Heart right ventricle (tissue), 16 donors: Measurements from ENCODE around the gene JAGN1. TPM values are rescaled to one million over a fixed set of nuclear protein-coding genes. Genes with fewer than 3 reads are reported as not detected.
"Not testable (repeated sequence)": the region's sequence is repeated elsewhere in the genome, so short reads cannot be mapped to it uniquely, and the experiment has no call there.

ENCODE experiments used
- ATAC-seq, 8 donors: fragments of 200-7000 bp; cut with Tn5 transposase; one replicate each; pipeline ENCODE4 v1.9.1; 2020; ENCODE audit warnings: mild to moderate bottlenecking in 8 of 8, moderate library complexity in 8 of 8, moderate number of reproducible peaks in 1 of 8
- DNase-seq, 2 donors: peaks; one replicate each; pipeline ENCODE4 v3.0.0-alpha.2; 2020
- H3K27ac ChIP-seq, 10 donors: fragments of 200-600 bp; sonication (generic) in 2 of 10; one replicate each; pipeline versions ENCODE4 v1.5.0 to v1.8.0; 2020 to 2022; ENCODE audit warnings: mild to moderate bottlenecking in 3 of 10
- H3K27me3 ChIP-seq, 7 donors: fragments of 200-600 bp; one replicate each; pipeline ENCODE4 v1.8.0; 2021 to 2022; ENCODE audit warnings: mild to moderate bottlenecking in 2 of 7
- H3K36me3 ChIP-seq, 9 donors: fragments of 200-600 bp; sonication (generic) in 1 of 9; one replicate each; pipeline versions ENCODE4 v1.5.0 to v1.8.0; 2020 to 2022; ENCODE audit warnings: mild to moderate bottlenecking in 2 of 9
- H3K4me1 ChIP-seq, 9 donors: fragments of 200-600 bp; sonication (generic) in 1 of 9; one replicate each; pipeline versions ENCODE4 v1.5.0 to v1.8.0; 2020 to 2022; ENCODE audit warnings: mild to moderate bottlenecking in 4 of 9
- H3K4me3 ChIP-seq, 10 donors: fragments of 200-600 bp; sonication (generic) in 2 of 10; one replicate each; pipeline versions ENCODE4 v1.5.0 to v1.8.0; 2020 to 2022; ENCODE audit warnings: mild to moderate bottlenecking in 7 of 10, moderate library complexity in 2 of 10
- H3K9me3 ChIP-seq, 11 donors: fragments of 200-600 bp in 10 of 11; sonication (generic) in 2 of 11; one replicate each; pipeline versions ENCODE4 v1.5.0 to v1.8.0; 2013 to 2022; ENCODE audit warnings: mild to moderate bottlenecking in 2 of 11, control low read depth in 1 of 11, moderate library complexity in 1 of 11
- WGBS, 2 donors: extraction: QIAGEN DNeasy Blood & Tissue Kit; methylation state at CpG; one replicate each; pipeline ENCODE4 v1.1.7; 2013; ENCODE audit warnings: inconsistent platforms in 1 of 2; 5-methylcytosine and 5-hydroxymethylcytosine counted together
- intact Hi-C, 10 donors: fragments of 100-400 bp; cut with DNase I; formaldehyde crosslinking; loops; one replicate each; pipeline versions ENCODE4 v1.11.1 to v1.14.2; 2022
- polyA plus RNA-seq, 2 donors: library from polyadenylated mRNA; stranded (reverse); fragments of 200-250 nt; gene quantifications; one replicate each; pipeline ENCODE4 v1.2.3, GENCODE V29; 2013
- total RNA-seq, 10 donors: library from RNA; stranded (reverse); fragmentation: NEBNext Ultra II Directional in 3 of 10; extraction: Animal tissue kit (Norgen Biotek cat#: 25700) in 3 of 10; gene quantifications; one replicate each; pipeline versions ENCODE4 v1.2.1 to v1.2.4, GENCODE V29; 2021 to 2023
- TF ChIP-seq, protein P1 (sequence below), 9 donors: fragments of 200-600 bp; sonication (generic) in 2 of 9; IDR thresholded peaks; one replicate each; pipeline versions ENCODE4 v1.5.0 to v1.8.0; 2021 to 2022; ENCODE audit warnings: antibody characterized with exemption in 9 of 9, mild to moderate bottlenecking in 5 of 9, moderate library complexity in 1 of 9
- donor health status: Arrhythmogenic right ventricular cardiomyopathy.
- donor health status: ischemic (EF 13 %, LVEDD 7.1; RV severe dilation, severe dysfunction).
- donor health status: healthy with polysubstance abuse.
- donor health status: DM: no; HTN: yes; CAD: no.
- donor health status: DM: no; HTN: no; CAD: no.
- donor health status: ischemic (EF 25% LVEDD 6.9; RV normal size, moderate dysfunction).
- donor health status: ischemic (EF 25% LVEDD 5.7; RV mildly dilated, moderate dysfunction).
- donor health status: healthy.
- donor health status: DM: yes; HTN: yes; CAD: no.
- donor health status: Ischemic cardiomyopathy.
- donor health status: ischemic (EF 35%, LVEDD 5.7; RV mildly dilated, moderate dysfunction).
- donor health status: nonischemic (EF 11% LVEDD 7.7; RV severe dilation, severe dysfunction).
- donor health status: DM: yes; HTN: yes; CAD: no.
- donor health status: PGD.
- donor health status: ischemic (EF 29% LVEDD 5.4; RV normal size, mild dysfunction).
- donor health status: nonischemic (EF 23%, LVEDD 6.1; RV moderate dilation, normal function).

JAGN1 gene
- total and polyA plus RNA-seq, 12 donors, result 13.8 to 69.3 (median 18.8) TPM

DNA sequence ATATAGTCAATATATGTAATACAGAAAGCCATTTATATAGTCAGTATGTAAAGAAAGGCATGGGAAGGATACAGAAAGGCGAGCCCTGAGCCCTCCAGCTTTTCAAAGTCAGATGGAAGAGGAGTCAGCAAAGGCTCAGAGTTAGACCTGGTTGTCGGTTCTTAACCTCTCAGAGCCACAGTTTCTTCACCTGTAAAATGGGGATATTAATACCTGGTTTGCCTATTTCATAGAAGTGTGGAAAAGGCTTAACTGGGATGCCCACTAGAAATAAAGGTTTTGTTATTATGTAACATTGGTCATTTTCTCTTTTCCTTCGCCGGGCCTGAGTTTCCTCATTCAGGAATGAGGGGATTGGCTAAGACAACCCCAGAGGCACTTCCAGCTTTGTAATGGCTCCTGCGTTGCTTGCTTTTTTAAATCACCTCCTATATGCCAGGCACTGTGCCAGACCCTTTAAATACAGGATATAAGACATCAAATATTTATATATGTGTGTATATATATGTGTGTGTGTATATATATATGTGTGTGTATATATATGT is 45.6 kb downstream of the JAGN1 start:
- intact Hi-C loops, result loop anchor here in 3 of 10 donors (10.0 kb wide), 2 partner anchors 179 to 289 kb away; partner anchors contain the start of gene BRK1 (in 1 of the 3)
- no peaks in the 10 kb centered on the region for H3K9me3 ChIP-seq
- H3K36me3 ChIP-seq, result peaks cover 0 to 43% (median 0%) of the 10 kb centered on the region in 9 donors
- WGBS, 2 donors, result 93 to 99% methylated on average over 5 of the region's 5 CpGs
- ATAC-seq, result no peak
- TF ChIP-seq, protein P1, sequence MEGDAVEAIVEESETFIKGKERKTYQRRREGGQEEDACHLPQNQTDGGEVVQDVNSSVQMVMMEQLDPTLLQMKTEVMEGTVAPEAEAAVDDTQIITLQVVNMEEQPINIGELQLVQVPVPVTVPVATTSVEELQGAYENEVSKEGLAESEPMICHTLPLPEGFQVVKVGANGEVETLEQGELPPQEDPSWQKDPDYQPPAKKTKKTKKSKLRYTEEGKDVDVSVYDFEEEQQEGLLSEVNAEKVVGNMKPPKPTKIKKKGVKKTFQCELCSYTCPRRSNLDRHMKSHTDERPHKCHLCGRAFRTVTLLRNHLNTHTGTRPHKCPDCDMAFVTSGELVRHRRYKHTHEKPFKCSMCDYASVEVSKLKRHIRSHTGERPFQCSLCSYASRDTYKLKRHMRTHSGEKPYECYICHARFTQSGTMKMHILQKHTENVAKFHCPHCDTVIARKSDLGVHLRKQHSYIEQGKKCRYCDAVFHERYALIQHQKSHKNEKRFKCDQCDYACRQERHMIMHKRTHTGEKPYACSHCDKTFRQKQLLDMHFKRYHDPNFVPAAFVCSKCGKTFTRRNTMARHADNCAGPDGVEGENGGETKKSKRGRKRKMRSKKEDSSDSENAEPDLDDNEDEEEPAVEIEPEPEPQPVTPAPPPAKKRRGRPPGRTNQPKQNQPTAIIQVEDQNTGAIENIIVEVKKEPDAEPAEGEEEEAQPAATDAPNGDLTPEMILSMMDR (IDR thresholded peaks at IDR 0.05), result no peak
- no peak overlapping the region for H3K27ac ChIP-seq
- H3K4me3 ChIP-seq, result no peak overlapping the region
- no peaks in the 10 kb centered on the region for H3K27me3 ChIP-seq
- no peak for DNase-seq
- peaks cover 7 to 41% (median 30%) of the 10 kb centered on the region in 9 donors for H3K4me1 ChIP-seq

- intact Hi-C loops, result loop anchor here in 3 of 10 donors (10.0 kb wide), 2 partner anchors 177 to 287 kb away; partner anchors contain the start of gene BRK1 (in 1 of the 3)
- Histone ChIP-seq H3K4me3 (no peak overlapping the region), H3K4me1 (peaks cover 7 to 33% (median 22%) of the 10 kb centered on the region in 9 donors), H3K27ac (no peak overlapping the region), H3K9me3 (no peaks in the 10 kb centered on the region), H3K27me3 (no peaks in the 10 kb centered on the region), H3K36me3 (peaks cover 0 to 57% (median 0%) of the 10 kb centered on the region in 9 donors)
- ATAC-seq, result no peak
- TF ChIP-seq, protein P1 (IDR thresholded peaks at IDR 0.05), result no peak
- DNase-seq, result no peak
- 93 to 94% methylated on average over 13 of the region's 13 CpGs for WGBS, 2 donors
Measured at GRCh38 chr3:9937486-9938238, 47.3 kb downstream of the JAGN1 start.

- ATAC-seq (no peak), DNase-seq (no peak)
- H3K27ac ChIP-seq, result no peak overlapping the region
- no peak overlapping the region for H3K4me3 ChIP-seq
- H3K9me3 ChIP-seq, result no peaks in the 10 kb centered on the region
- no peaks in the 10 kb centered on the region for H3K27me3 ChIP-seq
- intact Hi-C loops, result loop anchor here in 3 of 10 donors (10.0 kb wide), 2 partner anchors 176 to 286 kb away; partner anchors contain the start of gene BRK1 (in 1 of the 3)
- peaks cover 7 to 26% (median 15%) of the 10 kb centered on the region in 9 donors for H3K4me1 ChIP-seq
- WGBS, 2 donors, result 94 to 98% methylated on average over 2 of the region's 2 CpGs
- peaks cover 0 to 70% (median 0%) of the 10 kb centered on the region in 9 donors for H3K36me3 ChIP-seq
- TF ChIP-seq, protein P1 (IDR thresholded peaks at IDR 0.05), result no peak
Measured at GRCh38 chr3:9938966-9939365, 48.6 kb downstream of the JAGN1 start.

- intact Hi-C loops, result loop anchor here in 3 of 10 donors (10.0 kb wide), 3 partner anchors 95 to 285 kb away; partner anchors contain the start of genes BRK1 (in 1 of the 3) and RPUSD3 (in 1 of the 3)
- H3K27ac ChIP-seq, H3K9me3 ChIP-seq, DNase-seq, ATAC-seq, H3K4me3 ChIP-seq, H3K27me3 ChIP-seq: not testable (repeated sequence)
- H3K36me3 ChIP-seq, result peaks cover 0 to 79% (median 0%) of the 10 kb centered on the region in 9 donors
- WGBS, 2 donors, result 96% methylated on average over 27 to 31 of the region's 32 CpGs
- peaks cover 3 to 18% (median 7%) of the 10 kb centered on the region in 9 donors for H3K4me1 ChIP-seq
Measured at GRCh38 chr3:9939906-9940305, 49.5 kb downstream of the JAGN1 start.
